Measurements from ENCODE around the gene RABIF.
A peak's percentile ranks its signal among the peaks of the same experiment; 100 is the strongest.

Gene RABIF

DNA sequence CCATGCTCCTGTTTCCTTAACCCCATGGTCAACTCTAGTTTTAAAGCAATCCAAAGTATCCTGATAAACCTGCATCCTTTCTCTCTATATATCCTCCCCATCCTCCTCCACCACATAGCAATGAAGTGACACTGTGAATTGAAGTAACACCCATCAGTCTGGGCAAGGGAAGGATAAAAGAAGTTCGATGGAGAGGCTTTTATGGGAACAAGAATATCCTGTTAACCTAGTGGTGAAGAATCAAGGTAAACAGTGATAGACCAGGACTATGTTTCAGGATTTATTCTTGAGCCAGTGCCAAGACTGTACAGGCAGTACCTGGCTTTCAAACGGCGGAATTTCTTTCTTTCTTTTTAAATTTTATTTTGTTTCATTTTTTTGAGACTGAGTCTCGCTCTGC is 17.6 kb downstream of the RABIF start:
- DNase-seq, result no peak

DNA sequence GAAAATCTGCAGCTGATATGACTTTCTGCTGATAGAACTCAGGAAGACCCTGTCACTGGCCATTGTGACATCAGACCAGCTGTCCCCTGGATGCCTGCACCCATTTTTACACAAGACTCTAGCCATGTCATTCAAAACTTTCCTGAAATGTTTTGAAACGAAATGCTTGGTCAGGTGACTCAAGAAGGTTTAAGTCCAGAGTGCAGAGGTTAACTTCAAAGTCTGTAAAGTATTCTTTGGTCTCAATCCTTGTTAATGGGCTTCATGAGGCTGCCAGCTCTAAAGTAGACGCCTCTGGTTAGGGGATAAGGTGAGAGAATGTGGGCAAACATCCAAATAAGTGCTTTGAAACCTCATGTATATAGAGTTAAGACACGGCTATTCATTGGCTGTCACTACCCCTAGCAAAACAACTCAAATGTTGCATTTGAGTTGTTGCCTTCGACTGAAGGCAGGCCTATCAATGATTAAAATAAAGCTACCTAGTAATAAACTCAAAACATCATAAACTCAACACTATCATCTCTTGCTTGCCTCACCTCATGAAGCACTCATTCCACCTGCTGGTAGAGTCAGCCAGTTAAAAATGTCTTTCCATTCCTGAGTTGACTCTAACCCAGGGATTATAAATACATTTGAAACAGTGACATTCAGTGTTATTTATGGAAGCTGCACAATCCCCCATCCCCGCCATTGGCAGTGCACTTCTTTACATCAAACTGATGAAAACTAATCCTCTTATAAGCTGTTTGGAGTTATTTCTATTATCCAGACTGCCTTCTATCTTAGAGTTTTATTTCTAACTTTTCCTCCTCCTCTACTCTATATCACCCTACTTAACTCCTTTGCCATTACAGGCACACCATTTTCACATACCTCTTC is 26.0 kb downstream of the RABIF start:
- DNase-seq, result no peak

DNA sequence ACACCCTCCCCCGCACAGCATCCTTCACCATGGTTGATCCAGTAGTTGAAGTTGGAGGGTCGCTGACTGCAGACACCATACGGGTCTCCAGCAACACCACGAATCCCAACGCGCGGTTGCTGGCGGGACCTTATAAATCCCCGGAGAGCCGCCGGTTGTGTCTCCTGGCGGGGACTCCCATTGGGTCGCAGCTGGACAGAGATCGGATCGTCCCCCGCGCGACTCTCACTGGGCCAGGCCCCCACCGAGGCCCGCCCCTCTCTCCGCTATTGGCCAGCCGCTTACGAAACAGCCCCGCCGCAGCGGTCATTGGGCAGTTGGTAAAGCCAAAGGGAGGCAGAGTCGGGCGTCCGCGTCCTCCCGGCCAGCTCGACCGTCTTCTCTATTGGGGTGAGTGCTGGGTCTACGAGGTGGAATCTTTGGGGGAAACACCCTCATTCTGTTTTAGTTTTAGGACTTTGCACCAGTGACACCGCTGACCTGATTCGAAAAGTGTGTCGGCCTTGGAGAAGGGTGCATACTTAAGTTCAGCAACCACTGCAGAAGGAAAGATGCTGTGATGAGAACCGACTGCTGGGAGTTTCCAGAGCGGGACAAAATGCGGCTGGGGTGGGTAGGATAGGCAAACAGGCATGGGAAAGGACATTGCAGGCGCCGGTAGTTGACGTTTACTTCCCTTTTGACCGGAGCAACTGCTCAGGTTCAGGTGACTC is 27.4 kb downstream of the RABIF start:
- peak; percentile 83 for DNase-seq

DNA sequence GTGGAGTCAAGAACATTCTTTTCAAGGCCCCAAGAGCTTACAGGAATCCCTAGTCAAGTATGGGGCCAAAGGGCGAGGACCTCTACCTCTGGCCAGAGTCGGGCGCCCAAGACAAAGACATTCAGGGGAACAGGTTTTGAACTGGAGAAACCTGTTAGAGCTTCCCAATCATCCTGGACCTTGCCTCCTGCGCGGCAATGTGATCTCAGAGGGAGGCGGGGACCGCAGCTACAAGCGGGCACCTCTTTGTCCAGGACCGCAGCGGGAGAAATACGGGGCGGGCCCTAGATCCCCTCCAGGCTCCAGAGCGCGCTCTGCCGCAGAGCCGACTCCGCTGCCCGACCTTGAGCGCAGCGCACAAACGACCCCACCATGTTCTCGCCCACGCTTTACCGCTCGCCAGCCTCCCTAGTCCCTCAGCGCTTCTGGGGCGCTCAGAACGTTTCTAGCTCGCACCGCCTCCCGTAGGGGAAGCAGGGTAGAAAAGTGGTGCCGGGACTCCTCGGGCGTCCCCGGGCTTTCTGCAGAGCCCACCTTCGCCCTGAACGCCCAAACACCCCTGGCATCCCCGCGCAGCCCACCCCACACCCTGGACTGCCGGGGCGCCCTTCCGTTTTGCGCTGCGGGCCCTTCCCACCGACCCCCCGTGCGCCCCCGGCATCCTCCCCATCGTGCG is 28.1 kb downstream of the RABIF start:
- DNase-seq, result peak; percentile 3

DNA sequence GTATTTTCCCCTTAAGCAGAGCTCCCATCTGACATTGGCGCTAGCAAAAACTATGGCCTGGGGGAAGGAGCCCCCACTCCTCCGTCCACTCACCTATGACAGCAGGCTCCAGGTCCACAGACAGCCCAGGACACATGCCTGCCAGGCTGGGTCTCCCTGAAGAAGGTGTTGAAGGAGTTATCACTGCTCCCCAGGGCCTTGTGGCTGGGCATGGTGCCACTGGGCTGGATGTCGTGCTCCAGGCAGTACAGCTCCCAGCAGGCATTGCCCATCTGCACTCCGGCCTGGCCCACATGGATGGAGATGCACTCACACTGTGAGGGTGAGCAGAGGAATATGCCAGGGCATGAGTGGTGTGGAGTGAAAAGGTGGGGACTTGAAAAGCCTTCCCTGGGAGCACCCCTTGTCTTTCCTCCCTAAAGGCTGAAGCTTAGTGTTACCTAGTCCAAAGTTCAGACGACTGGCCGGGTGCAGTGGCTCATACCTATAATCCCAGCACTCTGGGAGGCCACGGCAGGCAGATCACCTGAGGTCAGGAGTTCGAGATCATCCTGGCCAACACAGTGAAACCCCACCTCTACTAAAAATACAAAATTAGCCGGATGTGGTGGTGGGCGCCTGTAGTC is 30.0 kb downstream of the RABIF start:
- no peak for DNase-seq

DNA sequence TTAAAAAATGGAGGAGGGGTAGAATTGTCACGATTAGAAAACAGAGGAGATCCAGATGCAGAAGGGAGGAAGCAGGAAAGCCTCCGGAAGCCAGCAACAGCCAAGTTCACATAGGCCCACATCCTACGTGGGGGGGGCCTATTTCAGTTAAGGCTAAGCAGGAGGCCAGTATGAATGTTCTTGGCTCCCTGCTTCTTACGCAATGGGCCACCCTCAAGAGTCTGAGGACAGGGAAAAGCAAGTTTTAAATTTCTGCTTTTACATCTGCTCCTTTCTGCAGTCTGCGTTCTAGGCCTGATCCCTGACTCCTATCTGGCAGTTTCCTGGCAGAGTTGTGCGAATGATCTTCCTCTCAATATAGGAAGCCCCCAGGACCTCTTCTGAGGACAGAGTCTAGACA is 30.6 kb downstream of the RABIF start:
- peak; percentile 45 for DNase-seq

DNA sequence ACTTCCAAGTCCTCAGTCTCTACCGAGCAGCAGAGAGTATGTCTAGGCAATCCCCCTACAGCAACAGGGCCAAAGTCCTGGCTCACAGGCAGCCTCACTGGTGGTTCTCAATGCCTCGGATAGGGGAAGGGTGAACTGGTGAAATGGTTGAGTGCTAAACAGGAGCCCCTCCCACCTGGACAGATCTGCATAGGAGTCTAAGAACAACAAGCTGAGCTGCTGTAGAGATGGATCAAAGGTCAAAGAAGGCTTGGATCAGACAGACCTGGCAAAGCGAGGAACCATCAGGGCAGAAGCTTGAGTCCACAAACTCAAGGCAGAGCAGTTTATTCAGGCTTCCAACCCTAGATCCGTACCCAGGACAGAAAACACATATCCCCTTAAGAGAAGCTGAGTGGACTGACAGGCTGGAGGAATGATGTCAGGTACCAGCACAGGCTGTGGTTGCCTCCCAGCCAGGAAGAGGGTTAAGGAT is 31.8 kb downstream of the RABIF start:
- DNase-seq, result no peak

DNA sequence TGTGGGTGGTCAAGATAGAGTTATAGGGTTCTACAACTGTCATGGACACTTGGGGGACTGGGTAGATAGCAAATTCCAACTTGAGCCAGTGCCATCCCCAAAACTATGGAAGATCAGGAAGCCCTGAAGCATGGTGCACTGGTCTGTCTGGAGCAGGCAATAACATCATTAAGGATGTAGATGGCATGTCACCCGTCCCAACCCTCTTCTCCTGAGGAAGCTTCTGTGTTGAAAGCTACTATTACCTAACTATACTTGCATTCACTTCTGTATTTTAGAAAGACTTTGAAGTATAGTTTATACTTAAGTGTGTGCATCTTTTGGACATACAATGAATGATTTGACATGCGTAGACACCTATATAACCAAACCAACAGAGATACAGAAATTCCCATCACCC is 32.9 kb downstream of the RABIF start:
- no peak for DNase-seq

DNA sequence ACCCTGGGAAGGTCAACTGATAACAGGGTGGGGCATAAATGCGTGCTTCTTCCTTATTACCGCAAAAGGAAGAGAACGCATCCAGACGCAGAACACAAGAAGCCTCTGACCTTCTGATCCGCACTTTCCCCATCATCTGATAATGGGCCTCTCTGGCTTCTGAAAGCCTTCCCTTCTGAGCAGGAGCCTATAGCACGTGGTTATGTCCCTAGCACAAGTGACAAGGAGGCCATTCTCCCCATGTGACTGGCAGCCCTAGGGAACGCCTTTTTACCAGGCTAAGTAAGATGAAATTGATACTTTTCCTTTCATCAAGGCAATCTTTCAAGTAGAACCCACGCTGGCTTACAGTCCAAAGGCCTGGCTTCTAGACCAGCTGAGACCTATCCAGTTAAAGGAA is 34.2 kb downstream of the RABIF start:
- no peak for DNase-seq

DNA sequence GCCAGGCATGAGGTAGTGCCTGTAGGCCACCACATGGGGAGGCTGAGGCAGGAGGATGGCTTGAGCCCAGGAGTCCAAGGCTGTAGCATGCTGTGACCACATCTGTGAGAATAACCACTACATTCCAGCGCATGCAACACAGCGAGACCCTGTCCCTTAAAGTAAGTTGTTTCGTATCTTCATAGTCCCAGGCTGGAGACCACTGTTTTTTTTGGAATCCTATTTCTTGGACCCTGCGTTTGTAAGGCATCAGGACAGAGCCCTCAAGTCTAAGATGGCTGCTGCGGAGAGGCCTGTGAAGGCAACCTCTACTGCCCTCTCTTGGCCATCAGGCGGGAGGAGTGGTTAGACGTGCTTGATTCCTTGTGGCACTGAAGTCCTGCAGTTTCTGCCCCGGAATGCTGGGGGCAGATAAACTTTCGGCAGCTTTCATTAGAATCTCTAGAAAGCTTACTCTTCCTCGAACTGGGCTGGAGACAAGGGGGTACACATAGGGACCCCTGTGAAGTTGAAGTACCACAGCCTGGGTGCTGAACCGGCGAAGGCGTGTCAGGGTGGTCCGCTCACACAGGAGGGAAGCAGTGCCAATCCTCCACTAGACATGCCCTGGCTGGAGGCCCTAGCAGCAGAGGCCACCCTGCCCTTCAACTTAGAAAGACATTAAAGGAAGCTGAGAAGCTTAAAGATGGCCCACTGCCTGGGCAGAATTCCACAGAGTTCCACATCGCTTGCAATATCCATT is 36.6 kb downstream of the RABIF start:
- DNase-seq, result peak; percentile 62

DNA sequence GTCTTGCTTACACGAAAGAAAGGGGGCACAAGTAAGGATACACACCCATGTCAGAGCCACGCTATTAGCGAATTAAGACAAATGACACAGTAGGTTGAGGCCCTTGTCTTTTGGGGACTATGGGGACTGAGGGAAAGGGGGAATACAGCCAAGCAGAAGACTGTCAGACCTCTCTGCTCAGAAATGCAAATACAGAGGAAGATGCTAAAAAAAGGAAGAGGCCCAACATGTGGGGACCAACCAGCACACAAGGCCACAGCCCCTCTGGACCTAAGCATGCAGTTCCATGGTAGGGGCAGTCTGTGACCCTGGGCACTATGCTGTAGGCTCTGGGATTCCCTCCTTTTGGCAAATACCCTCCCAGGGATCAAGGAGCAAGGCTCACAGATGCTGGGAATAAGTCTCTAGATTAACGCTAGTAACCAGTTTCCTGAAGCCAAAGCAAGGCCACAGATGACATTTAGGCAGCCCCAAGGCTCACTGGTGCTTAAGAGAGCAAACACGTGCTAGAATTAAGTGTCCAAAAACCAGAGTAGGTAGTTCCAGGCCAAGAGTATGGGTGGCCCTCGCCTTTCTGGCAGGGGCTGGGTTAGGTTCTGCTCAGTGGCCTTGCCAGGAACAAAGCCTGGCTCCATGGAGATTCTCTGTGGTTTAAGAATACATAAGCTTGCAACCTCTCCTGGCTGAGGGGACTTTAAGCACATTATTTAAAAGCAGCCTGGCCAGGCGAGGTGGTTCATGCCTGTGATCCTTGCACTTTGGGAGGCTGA is 38.2 kb downstream of the RABIF start:
- DNase-seq, result no peak

DNA sequence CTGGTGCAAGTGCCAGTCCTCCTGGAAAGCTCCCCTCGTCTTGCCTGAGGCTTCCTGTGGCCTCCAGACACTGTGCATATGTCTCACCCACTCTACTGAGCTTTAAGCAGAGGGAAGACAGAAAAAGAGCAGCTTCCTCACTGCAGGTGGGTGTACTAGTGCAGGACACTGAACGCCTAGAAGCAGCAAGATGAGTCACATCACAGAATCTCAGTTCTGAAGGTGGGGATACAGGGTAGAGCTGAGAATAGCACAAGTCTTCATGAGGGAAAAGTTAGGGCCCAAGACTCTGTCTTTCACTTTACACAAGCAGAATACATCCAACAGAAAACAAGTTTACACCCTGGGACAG is 40.8 kb downstream of the RABIF start:
- no peak for DNase-seq

DNA sequence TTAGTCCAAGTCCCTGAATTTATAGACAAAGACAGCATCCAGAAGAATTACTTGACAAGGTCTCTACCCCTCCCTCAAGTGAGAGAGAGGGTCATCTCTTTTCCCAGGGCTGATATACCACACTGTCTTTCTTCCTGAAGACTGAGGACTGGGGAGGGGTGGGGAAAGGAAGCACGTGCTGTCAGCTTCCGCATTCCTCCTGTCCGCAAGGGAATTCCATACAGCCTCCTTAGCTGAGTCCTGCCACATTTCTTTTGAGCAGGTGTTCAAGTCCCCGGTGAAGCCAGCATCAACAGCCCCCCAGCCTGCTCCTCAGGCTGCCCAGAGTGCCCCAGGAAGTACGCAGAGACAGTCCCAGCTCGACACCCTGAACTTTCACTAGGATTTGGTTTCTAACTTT is 44.0 kb downstream of the RABIF start:
- peak; percentile 36 for DNase-seq

DNA sequence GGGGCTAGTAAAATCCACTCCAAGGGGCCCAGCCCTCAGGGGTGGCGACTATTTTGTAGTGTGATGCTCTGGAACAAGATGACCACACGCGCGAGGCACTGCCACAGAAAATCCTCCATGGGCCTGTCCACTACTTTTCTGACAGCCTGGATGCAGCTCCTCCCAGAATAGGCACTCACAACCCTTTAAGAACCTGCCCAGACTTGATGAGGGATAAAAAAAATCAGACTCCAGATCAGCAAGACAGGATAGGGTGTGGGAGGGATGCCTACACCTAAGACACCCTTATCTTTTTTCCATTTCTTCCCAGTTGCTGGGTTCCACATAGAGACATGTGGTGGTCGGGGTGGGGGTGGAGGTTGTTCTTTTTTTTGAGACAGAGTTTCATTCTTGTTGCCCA is 44.7 kb downstream of the RABIF start:
- DNase-seq, result no peak

DNA sequence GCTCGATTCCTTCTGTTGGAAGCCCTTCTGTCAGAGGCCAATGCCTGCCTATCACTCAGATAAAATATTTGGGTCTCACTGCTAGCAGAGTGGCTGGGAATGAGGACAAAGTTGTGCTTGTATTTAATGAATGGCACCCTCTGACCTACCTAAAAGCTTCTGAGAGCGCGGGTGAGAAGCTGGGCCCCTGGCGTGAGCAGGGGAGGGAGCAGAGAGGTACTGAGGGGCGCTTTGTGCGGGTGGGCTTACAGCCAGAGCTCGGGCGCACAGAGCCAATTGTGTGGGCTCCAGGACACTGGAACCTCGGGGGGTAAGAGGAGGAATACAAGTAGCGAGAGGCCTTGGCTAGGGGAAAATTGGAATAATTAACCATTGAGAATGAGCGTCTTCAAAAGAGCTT is 45.9 kb downstream of the RABIF start:
- DNase-seq, result no peak

DNA sequence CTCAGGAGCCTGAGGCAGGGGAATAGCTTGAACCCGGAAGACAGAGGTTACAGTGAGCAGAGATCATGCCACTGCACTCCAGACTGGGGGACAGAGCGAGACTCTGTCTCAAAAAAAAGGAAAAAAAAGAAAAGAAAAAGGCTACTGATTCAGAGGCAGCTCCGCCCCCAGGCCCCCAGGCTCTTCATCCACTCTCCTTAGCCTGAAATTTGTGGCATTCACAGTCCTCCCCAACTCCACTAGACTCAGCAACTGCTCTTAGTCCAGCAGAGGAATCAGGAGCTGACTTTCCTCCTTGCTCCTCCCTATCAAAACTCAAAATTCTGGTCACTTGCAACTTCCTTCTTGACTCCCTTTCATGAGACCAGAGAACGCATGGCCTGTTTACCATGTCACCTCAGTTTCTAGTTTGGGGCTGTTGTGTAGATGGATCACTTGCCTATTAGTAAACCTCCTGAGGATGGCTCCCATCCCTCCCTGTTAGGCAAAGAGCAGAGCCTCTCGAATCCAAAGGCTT is 51.1 kb downstream of the RABIF start:
- no peak for DNase-seq

DNA sequence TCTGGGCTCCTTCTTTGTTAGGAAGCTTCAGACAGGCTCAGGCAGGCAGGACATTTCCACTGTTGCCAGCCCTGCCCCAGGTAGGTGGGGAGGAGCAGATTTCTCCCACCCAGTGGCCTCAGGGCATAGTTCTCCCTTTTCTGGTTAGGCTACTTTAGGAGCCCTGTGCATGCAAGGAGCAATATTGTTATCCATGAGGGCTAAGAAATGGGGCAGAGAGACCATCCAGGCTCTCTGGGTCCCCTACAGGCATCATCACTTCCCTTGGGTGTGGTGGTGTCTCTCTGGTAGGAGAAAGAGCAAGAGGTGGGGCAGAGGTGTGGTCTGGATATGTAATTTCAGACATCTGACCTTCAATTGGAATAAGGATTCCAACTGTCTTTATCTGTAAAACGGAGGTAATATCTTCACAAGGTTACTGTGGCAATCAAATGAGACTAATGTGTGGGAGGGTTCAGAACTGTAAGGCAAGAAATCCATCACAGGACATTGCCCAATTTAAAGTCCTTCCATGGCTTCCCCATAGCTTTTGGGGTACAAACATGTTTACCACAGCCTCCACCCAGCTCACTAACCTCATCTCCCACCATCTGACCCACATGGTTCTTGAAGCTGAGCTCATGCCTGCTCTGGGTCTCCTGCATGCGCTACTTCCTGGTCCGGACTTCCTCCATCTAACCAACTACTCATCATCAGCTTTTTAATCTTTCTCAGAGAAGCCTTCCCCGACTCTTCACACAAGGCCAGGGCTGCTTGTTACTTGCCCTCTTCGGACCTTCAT is 52.1 kb downstream of the RABIF start:
- DNase-seq, result no peak

DNA sequence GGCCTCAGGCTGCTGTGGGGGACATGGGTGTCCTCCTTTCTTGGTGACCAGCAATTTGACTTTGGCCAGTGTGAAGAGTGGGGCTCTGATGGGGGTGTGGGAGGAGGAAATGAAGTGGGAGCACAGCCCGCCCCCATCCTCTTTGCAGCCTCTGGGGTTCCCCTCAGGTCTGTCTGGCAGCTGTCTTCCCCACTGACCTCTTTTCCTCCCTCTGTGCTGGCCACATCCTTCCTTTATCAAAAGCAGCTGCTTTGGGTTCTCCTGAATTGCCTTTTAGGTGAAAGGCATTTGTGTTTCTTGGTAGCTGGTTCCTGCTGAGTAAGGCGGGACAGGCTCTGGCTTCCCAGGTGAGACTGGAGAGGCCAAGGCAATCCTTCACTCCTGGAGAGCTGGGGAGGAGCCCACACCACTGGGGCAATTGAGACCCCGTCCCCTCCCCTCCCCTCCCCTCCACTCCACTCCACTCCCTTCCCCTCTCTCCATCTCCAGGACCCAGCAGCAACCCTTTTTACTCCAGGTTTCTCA is 53.3 kb downstream of the RABIF start:
- peak; percentile 10 for DNase-seq

DNA sequence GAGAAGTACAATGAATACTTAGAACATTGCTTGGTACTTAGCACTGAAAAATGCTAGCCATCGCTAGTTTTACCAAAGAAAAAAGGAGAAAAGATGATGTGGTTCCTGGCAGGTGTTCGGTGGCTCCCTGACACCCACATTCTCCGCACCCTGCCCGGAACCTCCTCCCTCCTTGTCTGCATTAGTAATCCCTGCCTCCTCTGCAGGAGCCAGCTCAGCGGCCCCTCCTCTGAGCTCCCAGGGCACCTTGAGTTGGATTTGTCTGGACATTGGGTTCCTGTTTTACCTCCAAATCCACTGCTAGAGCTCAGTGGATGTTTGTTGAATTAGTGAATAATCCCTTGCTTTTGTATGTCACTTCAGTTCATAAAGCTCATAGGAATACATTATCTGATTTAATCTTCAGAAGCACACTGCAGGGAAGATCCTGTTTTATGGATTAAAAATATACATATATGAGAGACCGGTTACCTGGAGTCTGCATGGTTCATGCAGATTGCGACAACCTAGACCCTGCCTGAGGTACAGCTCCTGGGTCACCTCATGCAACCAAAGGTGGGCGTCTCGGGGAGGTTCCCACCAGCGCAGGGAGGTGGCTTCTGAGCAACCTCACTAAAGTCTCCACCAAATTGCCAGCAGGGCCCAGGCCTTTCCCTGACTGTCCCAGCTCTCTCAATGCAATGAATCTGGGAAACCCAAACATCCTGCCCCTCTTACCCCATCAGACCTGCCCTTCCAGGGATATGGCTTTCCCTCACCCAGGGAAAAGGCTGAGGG is 54.0 kb downstream of the RABIF start:
- DNase-seq, result no peak

DNA sequence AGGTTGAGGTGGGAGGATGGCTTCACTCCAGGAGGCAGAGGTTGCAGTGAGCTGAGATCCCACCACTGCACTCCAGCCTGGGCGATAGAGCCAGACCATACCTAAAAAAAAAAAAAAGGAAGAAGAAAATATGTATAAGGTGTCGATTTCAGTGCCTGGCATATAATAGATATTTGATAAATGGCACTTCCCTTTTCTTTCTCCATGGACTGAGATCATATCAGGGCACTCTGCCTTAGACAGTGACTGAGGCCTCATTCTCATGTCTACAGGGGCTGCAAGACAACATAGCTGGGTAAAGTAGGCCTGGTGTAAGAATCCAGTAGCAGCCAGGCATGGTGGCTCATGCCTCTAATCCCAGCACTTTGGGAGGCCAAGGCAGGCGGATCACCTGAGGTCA is 57.0 kb downstream of the RABIF start:
- no peak for DNase-seq

All from fibroblast of upper back skin (primary cell).